ENCODE measurements around the gene SH2D3A.
A peak's percentile ranks its signal among the peaks of the same experiment; 100 is the strongest.

The SH2D3A gene

GRCh38 chr19:6721773-6722172 lies 45.5 kb downstream of the SH2D3A start:
- no peaks in the 10 kb centered on the region for H3K9me3 ChIP-seq (ENCODE audit: low read length)
- H3K27ac ChIP-seq (ENCODE audit: low read depth, low read length, poor library complexity, severe bottlenecking): peak overlapping the region; percentile 77
- peak overlapping the region; percentile 45; the same call in 1 of the 2 replicates for H3K9ac ChIP-seq (ENCODE audit: low read length)
- no peaks in the 10 kb centered on the region for H3K27me3 ChIP-seq (ENCODE audit: insufficient read depth, low read length)
- H3K79me2 ChIP-seq (ENCODE audit: insufficient read depth, low read length): no peaks in the 10 kb centered on the region
- no peaks in the 10 kb centered on the region for H3F3A ChIP-seq (ENCODE audit: insufficient read depth, low read length)
- no peaks in the 10 kb centered on the region for H4K20me1 ChIP-seq (ENCODE audit: insufficient read depth, low read length)
- H3K4me2 ChIP-seq (ENCODE audit: low read length): peak overlapping the region; percentile 61
- H3K4me3 ChIP-seq (ENCODE audit: low read depth, low read length, poor library complexity, severe bottlenecking): peak overlapping the region; percentile 42
- peaks cover 22% of the 10 kb centered on the region for H3K4me1 ChIP-seq (ENCODE audit: insufficient read depth, low read length, severe bottlenecking)
- peak overlapping the region; percentile 76; the same call in 1 of the 2 replicates for H2AFZ ChIP-seq (ENCODE audit: low read length)
- H3K36me3 ChIP-seq (ENCODE audit: insufficient read depth, low read length): no peaks in the 10 kb centered on the region
- H3K9me2 ChIP-seq (ENCODE audit: low read depth, low read length): no peaks in the 10 kb centered on the region
- TF ChIP-seq, protein P1, sequence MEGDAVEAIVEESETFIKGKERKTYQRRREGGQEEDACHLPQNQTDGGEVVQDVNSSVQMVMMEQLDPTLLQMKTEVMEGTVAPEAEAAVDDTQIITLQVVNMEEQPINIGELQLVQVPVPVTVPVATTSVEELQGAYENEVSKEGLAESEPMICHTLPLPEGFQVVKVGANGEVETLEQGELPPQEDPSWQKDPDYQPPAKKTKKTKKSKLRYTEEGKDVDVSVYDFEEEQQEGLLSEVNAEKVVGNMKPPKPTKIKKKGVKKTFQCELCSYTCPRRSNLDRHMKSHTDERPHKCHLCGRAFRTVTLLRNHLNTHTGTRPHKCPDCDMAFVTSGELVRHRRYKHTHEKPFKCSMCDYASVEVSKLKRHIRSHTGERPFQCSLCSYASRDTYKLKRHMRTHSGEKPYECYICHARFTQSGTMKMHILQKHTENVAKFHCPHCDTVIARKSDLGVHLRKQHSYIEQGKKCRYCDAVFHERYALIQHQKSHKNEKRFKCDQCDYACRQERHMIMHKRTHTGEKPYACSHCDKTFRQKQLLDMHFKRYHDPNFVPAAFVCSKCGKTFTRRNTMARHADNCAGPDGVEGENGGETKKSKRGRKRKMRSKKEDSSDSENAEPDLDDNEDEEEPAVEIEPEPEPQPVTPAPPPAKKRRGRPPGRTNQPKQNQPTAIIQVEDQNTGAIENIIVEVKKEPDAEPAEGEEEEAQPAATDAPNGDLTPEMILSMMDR (IDR thresholded peaks at IDR 0.05; ENCODE audit: low read length): no peak
- no peak for TF ChIP-seq EZH2 (IDR thresholded peaks at IDR 0.05; ENCODE audit: borderline replicate concordance, low read length)

DNA sequence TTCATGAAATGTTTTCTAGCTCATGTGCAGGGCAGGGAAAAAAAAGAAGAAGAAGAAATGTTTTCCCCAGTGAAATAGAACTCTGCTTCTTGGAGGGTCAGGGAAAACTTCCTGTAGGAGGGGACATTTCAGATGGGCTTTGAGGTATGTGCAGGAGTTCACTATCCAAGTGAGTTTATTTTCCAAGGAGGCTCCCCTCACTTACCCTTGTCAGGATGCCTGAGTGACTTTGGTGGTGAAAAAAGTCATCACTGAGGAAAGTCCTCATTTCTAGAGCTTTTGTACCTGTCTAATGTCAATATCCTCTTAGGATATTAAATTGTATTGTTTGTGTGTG lies 46.1 kb downstream of the SH2D3A start:
- Histone ChIP-seq H3K36me3 (ENCODE audit: insufficient read depth, low read length) (no peaks in the 10 kb centered on the region), H3K4me2 (ENCODE audit: low read length) (peak overlapping the region; percentile 61), H3K4me1 (ENCODE audit: insufficient read depth, low read length, severe bottlenecking) (peaks cover 22% of the 10 kb centered on the region), H4K20me1 (ENCODE audit: insufficient read depth, low read length) (no peaks in the 10 kb centered on the region), H3K79me2 (ENCODE audit: insufficient read depth, low read length) (no peaks in the 10 kb centered on the region), H2AFZ (ENCODE audit: low read length) (no peak overlapping the region; the same call in 1 of the 2 replicates), H3F3A (ENCODE audit: insufficient read depth, low read length) (no peaks in the 10 kb centered on the region), H3K27ac (ENCODE audit: low read depth, low read length, poor library complexity, severe bottlenecking) (peak overlapping the region; percentile 77), H3K9ac (ENCODE audit: low read length) (no peak overlapping the region; the same call in 1 of the 2 replicates), H3K27me3 (ENCODE audit: insufficient read depth, low read length) (no peaks in the 10 kb centered on the region), H3K9me2 (ENCODE audit: low read depth, low read length) (no peaks in the 10 kb centered on the region), H3K4me3 (ENCODE audit: low read depth, low read length, poor library complexity, severe bottlenecking) (no peak overlapping the region), H3K9me3 (ENCODE audit: low read length) (no peaks in the 10 kb centered on the region)
- TF ChIP-seq, protein P1 (IDR thresholded peaks at IDR 0.05; ENCODE audit: low read length): no peak
- TF ChIP-seq EZH2 (IDR thresholded peaks at IDR 0.05; ENCODE audit: borderline replicate concordance, low read length): no peak

DNA sequence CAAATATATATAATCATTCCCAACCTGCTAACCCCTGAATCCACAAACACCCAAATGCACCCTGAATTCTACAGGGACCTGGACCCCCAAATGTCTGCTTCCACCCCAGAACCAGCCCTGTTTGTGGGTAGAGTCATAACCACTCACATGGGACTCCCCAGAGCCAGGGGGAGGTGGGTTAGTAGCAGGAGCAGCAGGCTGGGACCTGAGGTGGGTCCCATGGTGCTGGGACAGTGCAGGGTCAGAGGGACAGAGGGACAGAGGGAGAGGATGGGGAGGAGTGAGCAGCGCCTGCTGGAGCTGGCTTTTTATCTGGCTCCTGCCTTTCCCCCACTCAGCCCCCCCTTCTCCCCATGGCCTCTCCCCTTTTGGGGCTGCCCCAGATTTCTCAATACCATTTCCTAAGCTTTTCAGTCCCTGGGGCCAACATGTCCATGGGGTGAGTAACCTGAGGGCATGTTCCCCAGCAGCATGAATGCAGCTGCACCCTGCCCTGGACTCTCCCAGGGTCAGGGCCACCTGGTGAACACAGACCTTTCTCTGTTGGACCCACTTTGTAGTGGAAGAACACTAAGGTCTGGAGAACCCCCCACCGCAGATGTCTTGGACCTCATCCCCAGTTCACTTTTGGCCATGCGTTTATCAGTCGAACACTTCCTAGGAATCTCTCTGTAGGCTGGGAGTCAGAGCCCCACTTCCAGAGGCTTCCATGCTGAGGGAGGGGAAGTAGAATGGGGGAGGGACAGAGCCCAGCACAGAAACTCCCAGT lies 46.7 kb downstream of the SH2D3A start, which contains the start of gene C3:
C3 (minus strand) TSS at position 282 of the 769 bp plus-strand sequence; CDS start at position 221, 61 bp downstream.
- peak within 1 kb of the TSS; percentile 45; the same call in 1 of the 2 replicates for H3K9ac ChIP-seq (ENCODE audit: low read length)
- H3K79me2 ChIP-seq (ENCODE audit: insufficient read depth, low read length): no peaks in the 10 kb centered on the region
- no peaks in the 10 kb centered on the region for H3F3A ChIP-seq (ENCODE audit: insufficient read depth, low read length)
- H3K9me2 ChIP-seq (ENCODE audit: low read depth, low read length): no peaks in the 10 kb centered on the region
- peak within 1 kb of the TSS; percentile 61 for H3K4me2 ChIP-seq (ENCODE audit: low read length)
- no peaks in the 10 kb centered on the region for H3K36me3 ChIP-seq (ENCODE audit: insufficient read depth, low read length)
- H3K27me3 ChIP-seq (ENCODE audit: insufficient read depth, low read length): no peaks in the 10 kb centered on the region
- H2AFZ ChIP-seq (ENCODE audit: low read length): peak within 1 kb of the TSS; percentile 76; the same call in 1 of the 2 replicates
- no peaks in the 10 kb centered on the region for H4K20me1 ChIP-seq (ENCODE audit: insufficient read depth, low read length)
- peak within 1 kb of the TSS; percentile 77 for H3K27ac ChIP-seq (ENCODE audit: low read depth, low read length, poor library complexity, severe bottlenecking)
- H3K4me3 ChIP-seq (ENCODE audit: low read depth, low read length, poor library complexity, severe bottlenecking): peak within 1 kb of the TSS; percentile 42
- H3K4me1 ChIP-seq (ENCODE audit: insufficient read depth, low read length, severe bottlenecking): peaks cover 22% of the 10 kb centered on the region
- no peaks in the 10 kb centered on the region for H3K9me3 ChIP-seq (ENCODE audit: low read length)
- TF ChIP-seq EZH2 (IDR thresholded peaks at IDR 0.05; ENCODE audit: borderline replicate concordance, low read length): no peak
- TF ChIP-seq, protein P1 (IDR thresholded peaks at IDR 0.05; ENCODE audit: low read length): no peak
